Measurements from ENCODE around the gene MLC1. TPM values are rescaled to one million over a fixed set of nuclear protein-coding genes. Genes with fewer than 3 reads are reported as not detected.

MLC1 gene
- total RNA-seq (2022; extraction: Qiagen RNA extraction) = 0.02 to 0.05 TPM (median 0.02 TPM) in 5 replicates

GRCh38 chr22:50085211-50085972 is at the start of gene MLC1:
Gene MLC1, minus strand, starts transcription at chr22:50085426. Its CDS starts 524 bp downstream, at chr22:50084902.

GRCh38 chr22:50089682-50090411 is 4.6 kb upstream of the MLC1 start, which contains the start of gene MOV10L1:
Gene MOV10L1, plus strand, starts transcription at chr22:50090006. Its CDS starts 83 bp downstream, at chr22:50090089.

GRCh38 chr22:50058061-50058905 is 26.9 kb downstream of the MLC1 start, which contains the start of gene TTLL8:
Gene TTLL8, minus strand, starts transcription at chr22:50058298.

GRCh38 chr22:50012211-50013181 is 72.7 kb downstream of the MLC1 start, which contains the start of gene IL17REL:
Gene IL17REL, minus strand, starts transcription at chr22:50012765. Its CDS starts 119 bp downstream, at chr22:50012646.

Other genes starting within 250 kb of the MLC1 start
- gene ZBED4, start 231.6 kb downstream of the MLC1 start, total RNA-seq (2022; extraction: Qiagen RNA extraction) = 10.2 to 14.3 TPM (median 14.0 TPM) in 5 replicates
- gene ALG12, start 167.0 kb downstream of the MLC1 start, total RNA-seq (2022; extraction: Qiagen RNA extraction) = 8.2 to 11.8 TPM (median 10.0 TPM) in 5 replicates
- gene CRELD2, start 166.8 kb downstream of the MLC1 start, total RNA-seq (2022; extraction: Qiagen RNA extraction) = 19.6 to 29.4 TPM (median 27.4 TPM) in 5 replicates
- 43.7 to 82.4 TPM (median 79.1 TPM) in 5 replicates for gene PIM3, start 124.7 kb downstream of the MLC1 start, total RNA-seq (2022; extraction: Qiagen RNA extraction)
- gene IL17REL, start 72.7 kb downstream of the MLC1 start, total RNA-seq (2022; extraction: Qiagen RNA extraction) = 0.04 to 0.07 TPM (median 0.05 TPM) in 4 of 5 replicates, not detected in the other
- gene TTLL8, start 27.1 kb downstream of the MLC1 start, total RNA-seq (2022; extraction: Qiagen RNA extraction) = not detected in 5 replicates
- gene MOV10L1, start 4.6 kb upstream of the MLC1 start, total RNA-seq (2022; extraction: Qiagen RNA extraction) = 0.10 TPM in 1 of 5 replicates, not detected in the others
- gene PANX2, start 85.3 kb upstream of the MLC1 start, total RNA-seq (2022; extraction: Qiagen RNA extraction) = 4.7 to 6.5 TPM (median 5.9 TPM) in 5 replicates
- 19.4 to 34.3 TPM (median 30.4 TPM) in 5 replicates for gene TRABD, start 100.5 kb upstream of the MLC1 start, total RNA-seq (2022; extraction: Qiagen RNA extraction)
- gene SELENOO, start 115.6 kb upstream of the MLC1 start, total RNA-seq (2022; extraction: Qiagen RNA extraction) = 11.4 to 19.2 TPM (median 17.8 TPM) in 5 replicates
- gene TUBGCP6, start 159.6 kb upstream of the MLC1 start, total RNA-seq (2022; extraction: Qiagen RNA extraction) = 5.1 to 11.6 TPM (median 9.8 TPM) in 5 replicates
- 5.0 to 12.0 TPM (median 9.8 TPM) in 5 replicates for gene HDAC10, start 165.8 kb upstream of the MLC1 start, total RNA-seq (2022; extraction: Qiagen RNA extraction)
- 16.4 to 26.6 TPM (median 22.3 TPM) in 5 replicates for gene MAPK12, start 176.3 kb upstream of the MLC1 start, total RNA-seq (2022; extraction: Qiagen RNA extraction)
- 5.0 to 7.8 TPM (median 6.3 TPM) in 5 replicates for gene MAPK11, start 185.0 kb upstream of the MLC1 start, total RNA-seq (2022; extraction: Qiagen RNA extraction)
- gene PLXNB2, start 222.2 kb upstream of the MLC1 start, total RNA-seq (2022; extraction: Qiagen RNA extraction) = 75.7 to 126 TPM (median 115 TPM) in 5 replicates
- gene DENND6B, start 241.6 kb upstream of the MLC1 start, total RNA-seq (2022; extraction: Qiagen RNA extraction) = 1.6 to 3.2 TPM (median 2.9 TPM) in 5 replicates